Testis (tissue), 3 donors: Measurements from ENCODE around the gene CACNA1S. TPM values are rescaled to one million over a fixed set of nuclear protein-coding genes. Genes with fewer than 3 reads are reported as not detected.

Source experiments
- DNase-seq: peaks from one replicate; pipeline ENCODE4 v3.0.0-alpha.2; 2019
- H3K27ac ChIP-seq, 2 donors: fragments of 200-600 bp; sonication (generic); one replicate each; pipeline ENCODE4 v1.5.1; 2019
- H3K27me3 ChIP-seq: fragments of 200-600 bp; sonication (generic); one replicate; pipeline ENCODE4 v1.5.1; 2019
- H3K36me3 ChIP-seq: fragments of 200-600 bp; sonication (generic); one replicate; pipeline ENCODE4 v1.5.1; 2017; ENCODE audit warnings: low read depth; ENCODE audit errors: missing control alignments
- H3K4me1 ChIP-seq: fragments of 200-600 bp; sonication (generic); one replicate; pipeline ENCODE4 v1.5.1; 2019
- H3K4me3 ChIP-seq, 2 donors: fragments of 200-600 bp; sonication (generic); one replicate each; pipeline ENCODE4 v1.5.1; 2017 to 2019
- H3K9me3 ChIP-seq: fragments of 200-600 bp; sonication (generic); one replicate; pipeline ENCODE4 v1.5.1; 2017
- POLR2A ChIP-seq: fragments of 450-650 bp; IDR thresholded peaks from one replicate; pipeline ENCODE4 v1.6.1; 2017; ENCODE audit warnings: antibody characterized with exemption, mild to moderate bottlenecking, moderate library complexity
- WGBS, 2 donors: methylation state at CpG; one replicate each; pipeline ENCODE4 v1.1.5; 2018; 5-methylcytosine and 5-hydroxymethylcytosine counted together
- intact Hi-C: fragments of 100-400 bp; cut with DNase I; formaldehyde crosslinking; loops from one replicate; pipeline ENCODE4 v1.15.1; 2023; ENCODE audit warnings: low total_unique reads
- polyA plus RNA-seq: library from polyadenylated mRNA; stranded (reverse); fragments of 350-450 nt; fragmentation: Illumina TruSeq; extraction: RNeasy Lipid Tissue Mini Kit (QIAGEN cat#74804); gene quantifications from one replicate; pipeline ENCODE4 v1.2.3, GENCODE V29; 2014; ENCODE audit warnings: low read depth, low replicate concordance; ENCODE audit not compliant: insufficient read depth
- total RNA-seq, 2 donors: library from RNA; depleted of rRNA; stranded (reverse); fragments of >200 nt; gene quantifications; one replicate each; pipeline ENCODE4 v1.2.3, GENCODE V29; 2016
- TF ChIP-seq, protein P1 (sequence below), 3 experiments: fragments of 450-650 bp in 2 of 3; fragments of 200-600 bp in 1 of 3; sonication (generic) in 1 of 3; IDR thresholded peaks; one replicate each; pipeline ENCODE4 v1.5.1; 2016 to 2019; ENCODE audit warnings: antibody characterized with exemption in 3 of 3, mild to moderate bottlenecking in 2 of 3, moderate library complexity in 1 of 3

CACNA1S gene
- total and polyA plus RNA-seq, 3 donors from 2014 or later: 0.08 to 0.87 (median 0.12) TPM

DNA sequence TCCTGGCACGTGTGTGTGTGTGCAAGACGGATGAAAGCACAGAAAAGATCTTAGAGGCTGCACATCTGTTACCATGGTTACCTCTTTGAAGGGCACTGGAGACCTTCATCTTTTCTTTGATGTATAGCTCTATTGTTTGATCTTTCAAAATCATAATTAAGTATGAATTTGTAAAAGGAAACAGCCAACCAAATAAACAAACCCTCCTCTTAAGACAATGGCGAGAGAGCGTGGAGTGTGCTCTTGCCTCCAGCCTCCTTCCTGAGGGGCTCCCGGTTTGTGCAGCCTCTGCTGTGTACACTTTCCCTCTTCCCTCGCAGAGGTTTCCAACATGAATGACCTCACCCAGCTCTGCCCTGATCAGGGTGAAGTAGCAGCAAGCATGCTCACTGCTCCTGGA, 27.9 kb downstream of the CACNA1S start:
- H3K27me3 ChIP-seq: no peaks in the 10 kb centered on the region
- no peak overlapping the region for H3K4me3 ChIP-seq
- DNase-seq: no peak
- whole genome bisulfite sequencing, 2 donors: 63 to 68% methylated on average over 6 of the region's 6 CpGs
- H3K36me3 ChIP-seq: no peaks in the 10 kb centered on the region
- no peaks in the 10 kb centered on the region for H3K9me3 ChIP-seq
- no peaks in the 10 kb centered on the region for H3K4me1 ChIP-seq
- H3K27ac ChIP-seq: no peak overlapping the region
- TF ChIP-seq, protein P1, sequence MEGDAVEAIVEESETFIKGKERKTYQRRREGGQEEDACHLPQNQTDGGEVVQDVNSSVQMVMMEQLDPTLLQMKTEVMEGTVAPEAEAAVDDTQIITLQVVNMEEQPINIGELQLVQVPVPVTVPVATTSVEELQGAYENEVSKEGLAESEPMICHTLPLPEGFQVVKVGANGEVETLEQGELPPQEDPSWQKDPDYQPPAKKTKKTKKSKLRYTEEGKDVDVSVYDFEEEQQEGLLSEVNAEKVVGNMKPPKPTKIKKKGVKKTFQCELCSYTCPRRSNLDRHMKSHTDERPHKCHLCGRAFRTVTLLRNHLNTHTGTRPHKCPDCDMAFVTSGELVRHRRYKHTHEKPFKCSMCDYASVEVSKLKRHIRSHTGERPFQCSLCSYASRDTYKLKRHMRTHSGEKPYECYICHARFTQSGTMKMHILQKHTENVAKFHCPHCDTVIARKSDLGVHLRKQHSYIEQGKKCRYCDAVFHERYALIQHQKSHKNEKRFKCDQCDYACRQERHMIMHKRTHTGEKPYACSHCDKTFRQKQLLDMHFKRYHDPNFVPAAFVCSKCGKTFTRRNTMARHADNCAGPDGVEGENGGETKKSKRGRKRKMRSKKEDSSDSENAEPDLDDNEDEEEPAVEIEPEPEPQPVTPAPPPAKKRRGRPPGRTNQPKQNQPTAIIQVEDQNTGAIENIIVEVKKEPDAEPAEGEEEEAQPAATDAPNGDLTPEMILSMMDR (IDR thresholded peaks at IDR 0.05): no peak
- no peak for TF ChIP-seq POLR2A
- intact Hi-C loops: no loop called here

DNA sequence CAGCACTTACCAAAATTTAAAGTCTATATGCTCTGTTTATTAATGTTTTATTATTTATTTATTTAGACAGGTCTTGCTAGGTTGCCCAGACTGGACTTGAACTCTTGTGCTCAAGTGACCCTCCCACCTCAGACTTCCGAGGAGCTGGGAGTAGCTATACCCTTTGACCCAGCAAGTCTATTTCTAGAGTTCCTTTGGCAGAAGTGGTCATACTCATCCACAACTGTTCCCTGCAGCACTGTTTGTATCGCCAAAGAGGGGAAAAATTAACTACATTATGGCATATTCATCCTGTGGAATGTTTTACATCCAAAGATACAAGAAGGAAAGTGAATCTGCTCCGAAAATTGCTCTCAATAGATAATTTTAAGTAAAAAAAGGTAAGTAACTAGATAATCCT, 28.5 kb downstream of the CACNA1S start:
- no peaks in the 10 kb centered on the region for H3K36me3 ChIP-seq
- TF ChIP-seq POLR2A: no peak
- TF ChIP-seq, protein P1 (IDR thresholded peaks at IDR 0.05): no peak
- 49 to 51% methylated on average over 3 of the region's 3 CpGs for WGBS, 2 donors
- H3K4me1 ChIP-seq: no peaks in the 10 kb centered on the region
- intact Hi-C loops: no loop called here
- no peak for DNase-seq
- H3K4me3 ChIP-seq: no peak overlapping the region
- no peaks in the 10 kb centered on the region for H3K9me3 ChIP-seq
- H3K27ac ChIP-seq: no peak overlapping the region
- H3K27me3 ChIP-seq: no peaks in the 10 kb centered on the region

DNA sequence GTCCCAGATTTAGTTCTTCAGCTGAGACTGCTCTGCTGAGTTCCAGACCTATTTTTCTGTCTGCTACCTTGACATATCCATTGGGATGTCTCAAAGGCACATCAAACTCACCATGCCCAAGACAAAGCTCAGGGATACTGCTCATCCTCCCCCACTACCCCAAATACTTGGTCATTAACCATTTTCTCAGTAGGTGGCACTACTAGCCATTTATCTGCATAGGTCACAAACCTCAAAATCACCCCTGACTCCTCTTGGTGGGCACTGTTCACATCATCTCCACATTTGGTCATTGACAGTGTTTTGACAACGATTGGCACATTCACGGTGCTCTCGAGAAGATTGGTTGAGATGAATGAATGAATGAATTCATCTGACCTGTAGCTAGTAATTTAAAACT, 32.1 kb downstream of the CACNA1S start:
- Histone ChIP-seq H3K9me3 (no peaks in the 10 kb centered on the region), H3K27me3 (no peaks in the 10 kb centered on the region), H3K36me3 (no peaks in the 10 kb centered on the region), H3K27ac (no peak overlapping the region), H3K4me3 (no peak overlapping the region), H3K4me1 (no peaks in the 10 kb centered on the region)
- intact Hi-C loops: no loop called here
- DNase-seq: no peak
- whole genome bisulfite sequencing, 2 donors: 88 to 97% methylated on average over 3 of the region's 3 CpGs
- TF ChIP-seq POLR2A: no peak
- TF ChIP-seq, protein P1 (IDR thresholded peaks at IDR 0.05): no peak

DNA sequence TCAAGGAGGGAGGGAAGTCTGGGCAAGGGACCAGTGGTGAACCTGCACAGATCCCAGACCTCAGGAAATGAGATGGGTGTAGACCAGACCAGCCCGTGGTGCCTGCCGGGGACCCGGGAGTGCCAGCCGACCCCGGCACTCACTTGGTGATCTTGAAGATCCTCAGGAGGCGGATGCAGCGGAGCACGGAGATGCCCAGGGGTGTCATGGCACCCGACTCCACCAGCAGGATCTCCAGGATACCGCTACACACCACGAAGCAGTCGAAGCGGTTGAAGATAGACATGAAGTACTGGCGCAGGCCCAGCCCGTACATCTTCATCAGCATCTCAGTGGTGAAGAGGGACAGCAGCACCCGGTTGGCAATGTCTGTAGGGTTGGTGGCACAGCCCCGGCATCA, 34.5 kb downstream of the CACNA1S start:
- Histone ChIP-seq H3K4me3 (no peak overlapping the region), H3K27me3 (no peaks in the 10 kb centered on the region), H3K4me1 (no peaks in the 10 kb centered on the region), H3K36me3 (no peaks in the 10 kb centered on the region), H3K9me3 (no peaks in the 10 kb centered on the region), H3K27ac (no peak overlapping the region)
- TF ChIP-seq, protein P1 (IDR thresholded peaks at IDR 0.05): no peak
- no peak for TF ChIP-seq POLR2A
- WGBS, 2 donors: 89 to 97% methylated on average over 16 to 17 of the region's 17 CpGs
- DNase-seq: no peak
- intact Hi-C loops: no loop called here

DNA sequence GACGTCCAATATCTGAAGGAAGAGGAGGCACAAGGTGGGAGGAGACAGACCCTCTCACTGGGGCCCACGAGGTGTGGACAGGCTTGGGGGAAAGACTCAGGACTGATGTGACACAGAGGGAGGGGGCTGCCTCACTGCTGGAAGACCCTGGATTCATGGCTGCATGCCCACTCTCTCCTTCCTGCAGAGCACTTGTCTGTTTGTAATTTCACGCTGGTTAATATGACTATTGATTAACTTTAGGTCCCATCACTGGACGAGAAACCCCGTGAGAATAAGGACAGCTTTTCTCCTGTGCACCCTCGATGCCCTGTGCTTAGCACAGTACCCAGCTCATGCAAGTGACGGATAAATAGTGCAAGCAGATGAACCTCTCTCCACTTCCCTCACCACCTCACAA, 35.1 kb downstream of the CACNA1S start:
- DNase-seq: no peak
- Histone ChIP-seq H3K9me3 (no peaks in the 10 kb centered on the region), H3K27me3 (no peaks in the 10 kb centered on the region), H3K4me3 (no peak overlapping the region), H3K36me3 (no peaks in the 10 kb centered on the region), H3K27ac (no peak overlapping the region), H3K4me1 (no peaks in the 10 kb centered on the region)
- no peak for TF ChIP-seq POLR2A
- TF ChIP-seq, protein P1 (IDR thresholded peaks at IDR 0.05): no peak
- intact Hi-C loops: no loop called here
- 86 to 90% methylated on average over 7 of the region's 7 CpGs for WGBS, 2 donors
